Erythroblast (primary cell): Measurements from ENCODE around the gene MBD1.

Source experiments
- GATA1 ChIP-seq: IDR thresholded peaks from 2 replicates; pipeline ENCODE4 v1.6.1; 2011; ENCODE audit warnings: low read depth, mild to moderate bottlenecking, control low read depth, low read length, moderate library complexity
- POLR2A ChIP-seq: IDR thresholded peaks from 2 replicates; pipeline ENCODE4 v1.6.1; 2011; ENCODE audit warnings: mild to moderate bottlenecking, low read length

- TF ChIP-seq POLR2A = no peak
- TF ChIP-seq GATA1 = no peak
Observed at GRCh38 chr18:50275503-50276036, 5.8 kb downstream of the MBD1 start.
